ENCODE measurements around the gene ADAT3.

- TF ChIP-seq, protein P1, sequence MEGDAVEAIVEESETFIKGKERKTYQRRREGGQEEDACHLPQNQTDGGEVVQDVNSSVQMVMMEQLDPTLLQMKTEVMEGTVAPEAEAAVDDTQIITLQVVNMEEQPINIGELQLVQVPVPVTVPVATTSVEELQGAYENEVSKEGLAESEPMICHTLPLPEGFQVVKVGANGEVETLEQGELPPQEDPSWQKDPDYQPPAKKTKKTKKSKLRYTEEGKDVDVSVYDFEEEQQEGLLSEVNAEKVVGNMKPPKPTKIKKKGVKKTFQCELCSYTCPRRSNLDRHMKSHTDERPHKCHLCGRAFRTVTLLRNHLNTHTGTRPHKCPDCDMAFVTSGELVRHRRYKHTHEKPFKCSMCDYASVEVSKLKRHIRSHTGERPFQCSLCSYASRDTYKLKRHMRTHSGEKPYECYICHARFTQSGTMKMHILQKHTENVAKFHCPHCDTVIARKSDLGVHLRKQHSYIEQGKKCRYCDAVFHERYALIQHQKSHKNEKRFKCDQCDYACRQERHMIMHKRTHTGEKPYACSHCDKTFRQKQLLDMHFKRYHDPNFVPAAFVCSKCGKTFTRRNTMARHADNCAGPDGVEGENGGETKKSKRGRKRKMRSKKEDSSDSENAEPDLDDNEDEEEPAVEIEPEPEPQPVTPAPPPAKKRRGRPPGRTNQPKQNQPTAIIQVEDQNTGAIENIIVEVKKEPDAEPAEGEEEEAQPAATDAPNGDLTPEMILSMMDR (IDR thresholded peaks at IDR 0.05) = no peak
- no peak for TF ChIP-seq POLR2A (IDR thresholded peaks at IDR 0.05)
Measured at GRCh38 chr19:1908364-1908678, 3.1 kb downstream of the ADAT3 start.

Data from esophagus squamous epithelium (tissue), 4 donors.